AG09309 (cell line): ENCODE data around the gene INTS3.

Experiments used
- DNase-seq: peaks from one replicate; pipeline ENCODE4 v3.0.0-alpha.2; 2010; ENCODE audit warnings: low read depth
- H3K4me3 ChIP-seq: 2 replicates; pipeline ENCODE4 v1.5.1; 2011; ENCODE audit warnings: mild to moderate bottlenecking, low read depth, low read length, moderate library complexity; ENCODE audit not compliant: control insufficient read depth
- CTCF ChIP-seq: IDR thresholded peaks from 2 replicates; pipeline ENCODE4 v1.5.1; 2011; ENCODE audit warnings: mild to moderate bottlenecking, low read depth, low read length, inconsistent platforms; ENCODE audit not compliant: insufficient read depth, control insufficient read depth; ENCODE audit errors: missing control alignments

INTS3 gene

GRCh38 chr1:153770797-153771196, 42.9 kb downstream of the INTS3 start:
- no peak for DNase-seq
- no peak overlapping the region for H3K4me3 ChIP-seq
- TF ChIP-seq CTCF: no peak

- DNase-seq: no peak
- no peak overlapping the region for H3K4me3 ChIP-seq
- no peak for TF ChIP-seq CTCF
Measured at GRCh38 chr1:153771261-153771660, 43.4 kb downstream of the INTS3 start.

DNA sequence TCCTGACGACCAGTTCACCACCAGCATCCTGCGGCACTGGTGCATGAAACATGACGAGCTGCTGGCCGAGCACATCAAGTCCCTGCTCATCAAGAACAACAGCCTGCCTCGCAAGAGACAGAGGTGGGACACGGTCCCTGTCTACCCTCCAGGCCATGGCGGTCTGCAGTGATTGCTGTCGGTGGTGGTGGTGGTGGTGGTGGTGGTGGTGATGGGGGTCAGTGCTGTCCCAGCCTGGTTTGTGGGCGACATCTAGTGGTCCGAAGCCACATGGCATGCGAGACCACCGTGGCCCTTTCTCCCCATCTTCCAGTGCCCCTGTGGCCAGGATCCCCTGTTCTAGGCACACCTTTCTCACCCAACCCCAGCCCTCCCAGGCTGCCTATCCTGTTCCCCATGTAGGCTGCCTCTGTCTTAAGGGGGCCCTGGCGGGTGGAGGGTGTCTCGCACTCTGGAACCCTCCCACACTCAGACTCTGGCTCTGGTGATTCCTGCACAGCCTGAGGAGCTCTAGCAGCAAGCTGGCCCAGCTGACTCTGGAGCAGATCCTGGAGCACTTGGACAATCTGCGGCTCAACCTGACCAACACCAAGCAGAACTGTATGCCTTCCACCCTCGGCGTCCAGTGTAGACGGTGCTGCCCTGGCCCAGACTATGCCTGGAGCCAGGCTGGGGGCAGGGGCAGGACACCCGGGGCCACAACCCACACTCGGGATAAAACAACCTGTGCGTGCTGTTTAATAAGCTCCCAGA, 44.2 kb downstream of the INTS3 start:
- H3K4me3 ChIP-seq: no peak overlapping the region
- TF ChIP-seq CTCF: peak; percentile 45
- DNase-seq: no peak

DNA sequence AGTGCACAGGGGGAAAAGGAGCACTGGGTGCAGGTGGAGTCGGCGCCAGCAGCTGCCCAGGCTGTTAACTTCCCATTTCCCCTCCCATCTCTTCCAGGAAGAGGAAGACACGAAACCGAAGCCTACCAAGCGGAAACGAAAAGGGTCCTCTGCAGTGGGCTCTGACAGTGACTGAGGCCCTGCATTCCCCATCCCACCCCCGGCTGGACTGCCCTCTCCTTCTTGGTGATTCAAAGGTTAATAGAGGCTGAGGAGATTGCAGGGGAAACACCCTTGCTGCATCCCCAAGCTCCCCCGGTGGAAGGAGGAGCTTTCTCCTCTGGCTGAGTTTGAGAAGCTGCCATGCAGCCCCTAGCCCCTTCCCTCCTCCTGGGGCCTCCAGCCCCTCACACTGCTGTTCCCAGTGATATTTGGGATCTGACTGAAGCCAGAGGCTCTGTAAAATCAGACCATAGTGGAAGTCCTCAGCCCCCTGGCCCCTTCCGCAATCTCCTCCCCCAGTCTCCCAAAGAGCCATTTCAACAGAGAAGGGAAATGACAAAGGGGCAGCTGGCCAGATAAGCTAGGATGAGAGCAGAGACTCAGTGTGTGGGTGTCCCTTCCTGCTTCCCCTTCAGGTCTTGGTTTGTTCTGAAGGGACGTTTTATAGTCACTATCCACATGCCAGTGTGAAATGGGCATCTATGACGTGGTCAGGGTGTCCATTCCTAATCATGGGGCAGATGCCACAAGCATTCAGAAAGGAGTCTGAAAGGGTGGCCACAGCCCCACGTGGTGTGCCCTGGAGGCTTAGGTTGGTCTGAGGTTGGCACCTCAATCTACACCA, 45.5 kb downstream of the INTS3 start:
- DNase-seq: no peak
- TF ChIP-seq CTCF: no peak

DNA sequence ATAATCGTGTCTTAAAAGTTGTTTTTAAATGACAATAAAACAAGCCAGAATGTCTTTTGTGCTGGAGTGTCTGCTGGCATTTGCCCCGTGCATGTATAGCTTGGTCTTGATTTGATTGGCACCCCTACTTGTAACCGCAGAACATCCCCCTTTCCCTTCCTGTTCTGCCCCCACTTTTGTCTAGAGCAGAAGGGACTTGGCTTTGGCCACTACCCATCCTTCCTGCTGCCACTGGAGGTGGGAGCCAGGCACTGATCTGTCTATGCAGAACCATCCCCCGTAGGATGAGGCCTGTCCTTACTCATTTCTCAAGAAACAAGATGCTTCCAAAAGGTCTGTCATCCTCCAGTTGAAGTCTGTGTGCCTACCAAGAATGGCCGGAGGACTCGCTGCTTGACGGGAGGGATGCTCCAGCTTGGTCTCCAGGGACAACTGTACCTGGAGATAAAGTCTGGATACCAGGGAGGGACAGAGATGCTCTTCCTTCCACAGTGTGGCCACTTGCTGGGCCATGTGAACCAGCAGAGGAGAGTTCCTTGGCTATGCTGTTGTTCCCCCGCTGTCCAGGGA, 46.3 kb downstream of the INTS3 start:
- TF ChIP-seq CTCF: no peak
- DNase-seq: no peak
- H3K4me3 ChIP-seq: no peak overlapping the region

More for the DNA sequence above, 45.5 kb downstream of the INTS3 start:
- H3K4me3 ChIP-seq: no peak overlapping the region

GRCh38 chr1:153774780-153775457, 47.1 kb downstream of the INTS3 start, which contains the start of gene SLC27A3:
TSS of gene SLC27A3 (plus strand) at chr1:153775407. CDS start at chr1:153775498, 91 bp downstream.
- H3K4me3 ChIP-seq: peak within 1 kb of the TSS; percentile 46
- no peak for DNase-seq
- TF ChIP-seq CTCF: no peak
